Coronary artery (tissue), 2 donors: ENCODE results near the gene ASGR1.

Experiments
- DNase-seq: peaks from one replicate; pipeline ENCODE4 v3.0.0-alpha.2; 2017; ENCODE audit warnings: low spot score
- H3K27ac ChIP-seq, 2 donors: fragments of 200-600 bp; sonication (generic); one replicate each; pipeline ENCODE4 v1.5.1; 2016 to 2019
- H3K4me3 ChIP-seq: fragments of 200-600 bp; sonication (generic); 2 replicates; pipeline ENCODE4 v1.5.1; 2016; ENCODE audit warnings: mild to moderate bottlenecking, moderate library complexity
- CTCF ChIP-seq: fragments of 200-600 bp; sonication (generic); IDR thresholded peaks from one replicate; pipeline ENCODE4 v1.5.1; 2019; ENCODE audit warnings: antibody characterized with exemption

The ASGR1 gene

GRCh38 chr17:7141824-7142223 is 37.3 kb downstream of the ASGR1 start:
- no peak for TF ChIP-seq CTCF
- no peak overlapping the region for H3K27ac ChIP-seq
- H3K4me3 ChIP-seq: no peak overlapping the region
- DNase-seq: no peak

GRCh38 chr17:7139400-7139799 is 39.8 kb downstream of the ASGR1 start:
- TF ChIP-seq CTCF: no peak
- no peak for DNase-seq
- Histone ChIP-seq H3K27ac (no peak overlapping the region), H3K4me3 (no peak overlapping the region)

- H3K4me3 ChIP-seq: no peak overlapping the region
- no peak overlapping the region for H3K27ac ChIP-seq
- no peak for DNase-seq
- no peak for TF ChIP-seq CTCF
Observed at GRCh38 chr17:7138800-7139381, 40.3 kb downstream of the ASGR1 start.

GRCh38 chr17:7137171-7137943 is 41.8 kb downstream of the ASGR1 start:
- Histone ChIP-seq H3K4me3 (no peak overlapping the region), H3K27ac (peak overlapping the region in 1 of 2 donors; percentile 62)
- TF ChIP-seq CTCF: no peak
- DNase-seq: no peak

- DNase-seq: no peak
- peak overlapping the region; percentile 6 for H3K4me3 ChIP-seq
- no peak overlapping the region for H3K27ac ChIP-seq
Observed at GRCh38 chr17:7136266-7136877, 42.8 kb downstream of the ASGR1 start.

GRCh38 chr17:7133916-7134315 is 45.3 kb downstream of the ASGR1 start:
- no peak overlapping the region for H3K4me3 ChIP-seq
- no peak for DNase-seq
- no peak for TF ChIP-seq CTCF
- H3K27ac ChIP-seq: peak overlapping the region in 1 of 2 donors; percentile 63

More at GRCh38 chr17:7136266-7136877, 42.8 kb downstream of the ASGR1 start:
- peak; percentile 78 for TF ChIP-seq CTCF

GRCh38 chr17:7133424-7133823 is 45.7 kb downstream of the ASGR1 start:
- no peak for TF ChIP-seq CTCF
- H3K27ac ChIP-seq: peak overlapping the region in 1 of 2 donors; percentile 63
- H3K4me3 ChIP-seq: no peak overlapping the region
- no peak for DNase-seq
